HG02571 (cell line): ENCODE results near the gene ZCWPW2.
A peak's percentile ranks its signal among the peaks of the same experiment; 100 is the strongest.

ENCODE experiments used
- ATAC-seq: cut with Tn5 transposase; IDR thresholded peaks from one replicate; pipeline ENCODE4 v1.9.1; 2021; ENCODE audit warnings: mild to moderate bottlenecking, moderate library complexity; ENCODE audit not compliant: unreplicated experiment

ZCWPW2 gene, protein sequence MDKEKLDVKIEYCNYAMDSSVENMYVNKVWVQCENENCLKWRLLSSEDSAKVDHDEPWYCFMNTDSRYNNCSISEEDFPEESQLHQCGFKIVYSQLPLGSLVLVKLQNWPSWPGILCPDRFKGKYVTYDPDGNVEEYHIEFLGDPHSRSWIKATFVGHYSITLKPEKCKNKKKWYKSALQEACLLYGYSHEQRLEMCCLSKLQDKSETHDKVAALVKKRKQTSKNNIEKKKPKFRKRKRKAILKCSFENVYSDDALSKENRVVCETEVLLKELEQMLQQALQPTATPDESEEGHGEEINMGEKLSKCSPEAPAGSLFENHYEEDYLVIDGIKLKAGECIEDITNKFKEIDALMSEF

DNA sequence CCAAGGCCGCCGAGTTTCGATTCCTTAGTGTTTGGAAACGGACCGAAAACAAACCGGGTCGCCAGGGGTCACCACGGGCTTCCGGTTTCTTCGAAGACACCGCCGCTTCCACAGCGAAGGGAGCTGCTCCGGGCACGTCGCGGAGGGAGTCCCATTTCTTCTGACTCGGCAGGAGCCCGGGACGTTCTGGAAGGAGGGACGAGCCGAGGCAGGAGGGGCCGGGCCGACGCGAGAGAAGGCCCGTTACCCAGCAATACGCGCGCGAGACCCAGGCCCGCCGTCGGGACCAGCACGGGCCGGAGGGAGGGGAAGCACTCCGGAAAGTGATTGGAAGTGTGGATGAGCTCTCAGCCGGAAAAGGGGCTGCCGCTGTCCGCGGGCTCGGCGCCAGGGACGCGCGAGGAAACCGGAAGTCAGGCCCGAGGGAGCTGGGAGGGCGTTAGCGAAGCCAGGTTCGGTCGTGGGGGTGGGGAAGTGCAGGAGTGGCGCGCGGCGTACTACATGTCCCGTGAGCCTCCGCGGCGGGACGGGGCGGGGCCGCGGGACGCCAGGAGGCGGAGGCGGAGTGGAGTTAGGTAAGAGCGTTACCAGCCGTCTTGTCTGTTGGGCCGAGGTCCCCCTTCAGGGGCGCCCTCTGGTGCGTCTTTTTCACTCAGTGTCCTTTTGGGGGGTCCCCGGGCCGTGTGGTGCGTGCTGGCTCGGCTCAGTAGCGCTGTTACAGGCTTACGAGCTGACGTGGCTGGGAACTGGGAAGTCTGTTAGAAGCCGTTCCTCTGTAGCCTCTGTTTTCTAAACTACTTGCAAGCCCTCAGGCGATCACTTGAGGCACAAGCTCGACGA, at the start of gene ZCWPW2, which contains the start of gene AZI2:
Gene ZCWPW2 (plus strand): TSS at position 93 of the 840 bp plus-strand sequence. CDS start 64,348 bp downstream, outside the sequence.
Gene AZI2 (minus strand): TSS at position 196 of the 840 bp plus-strand sequence. CDS start 8,207 bp downstream, outside the sequence.
- ATAC-seq, result peak; percentile 92

DNA sequence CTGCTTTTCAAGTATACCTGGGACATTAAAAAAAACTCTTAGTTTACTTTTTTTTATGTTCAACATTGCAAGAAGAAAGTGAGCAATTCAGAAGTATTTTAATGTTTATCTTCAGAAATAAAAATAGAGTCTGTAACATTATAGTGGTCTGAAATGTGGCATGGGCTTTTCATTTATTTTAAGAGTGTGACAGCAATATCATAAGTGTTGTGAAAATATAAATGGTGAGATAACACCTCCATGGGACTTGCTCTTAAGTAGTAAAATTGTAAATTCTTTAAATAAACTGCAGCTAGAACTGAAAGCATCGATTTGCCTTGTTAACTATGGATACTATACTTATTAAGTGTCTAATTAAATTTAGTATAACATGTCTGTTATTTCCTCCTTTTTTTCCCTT, 48.8 kb upstream of the ZCWPW2 start:
- no peak for ATAC-seq

DNA sequence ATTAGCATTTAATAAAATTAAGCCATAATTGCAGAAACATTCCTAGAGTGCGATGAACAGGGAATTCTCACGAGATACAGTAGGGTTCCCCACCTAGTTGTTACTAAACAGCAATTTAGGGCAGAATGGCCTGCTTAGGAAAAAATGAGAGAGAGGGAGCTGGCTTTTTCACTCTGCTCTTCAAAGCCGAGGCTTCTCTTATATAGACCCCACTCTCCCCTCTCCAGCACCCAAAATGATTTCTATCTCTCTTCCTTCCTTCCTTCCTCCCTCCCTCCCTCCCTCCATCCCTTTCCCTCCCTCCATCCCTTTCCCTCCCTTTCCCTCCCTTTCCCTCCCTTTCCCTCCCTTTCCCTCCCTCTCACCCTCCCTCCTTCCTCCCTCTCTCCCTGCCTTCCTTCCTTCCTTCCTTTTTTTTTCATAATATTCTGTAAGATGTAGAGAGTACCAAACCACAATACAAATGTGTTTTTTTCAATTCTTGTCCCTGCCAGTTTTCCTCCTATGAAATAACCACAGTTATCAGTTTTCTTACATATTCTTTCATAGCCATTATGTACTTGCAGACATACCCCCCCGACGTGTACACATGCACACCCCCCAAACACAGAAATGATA, 48.1 kb upstream of the ZCWPW2 start:
- ATAC-seq, result no peak

DNA sequence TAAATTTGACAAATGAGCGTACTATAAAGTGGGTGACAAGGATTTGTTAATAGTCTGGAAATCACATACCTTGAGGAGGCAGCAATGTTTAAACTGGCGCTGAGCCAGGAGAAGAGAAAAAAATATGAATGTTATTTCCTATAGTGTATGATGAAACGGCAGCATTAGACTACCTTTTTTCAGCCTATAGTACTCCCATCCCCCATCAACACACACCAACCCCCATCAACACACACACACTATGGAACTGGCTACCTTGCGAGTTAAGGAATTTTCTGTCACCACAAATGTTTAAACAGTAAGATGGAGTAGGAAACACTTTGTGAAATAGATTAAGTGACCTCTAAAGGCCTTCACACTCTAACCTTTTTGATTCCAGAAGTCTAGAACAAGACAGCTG, 46.8 kb upstream of the ZCWPW2 start:
- ATAC-seq, result no peak

DNA sequence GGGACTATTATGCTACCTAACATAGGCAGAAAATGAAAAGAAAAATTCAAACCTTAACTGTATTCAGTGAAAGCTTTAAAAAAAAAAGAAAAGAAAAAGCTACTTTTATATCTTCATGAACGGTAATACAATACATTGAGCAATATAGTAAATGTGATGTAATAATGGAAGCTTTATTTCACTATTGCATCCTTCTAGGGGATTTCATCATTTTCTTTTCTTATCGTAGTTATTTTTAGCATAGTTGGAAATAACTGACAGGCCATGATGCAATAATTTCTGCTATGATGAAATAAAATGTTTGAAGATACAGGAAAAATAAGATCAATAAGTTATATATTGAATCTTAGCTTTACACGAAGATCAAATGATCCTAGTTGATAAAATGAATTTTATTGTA, 40.3 kb upstream of the ZCWPW2 start:
- no peak for ATAC-seq

DNA sequence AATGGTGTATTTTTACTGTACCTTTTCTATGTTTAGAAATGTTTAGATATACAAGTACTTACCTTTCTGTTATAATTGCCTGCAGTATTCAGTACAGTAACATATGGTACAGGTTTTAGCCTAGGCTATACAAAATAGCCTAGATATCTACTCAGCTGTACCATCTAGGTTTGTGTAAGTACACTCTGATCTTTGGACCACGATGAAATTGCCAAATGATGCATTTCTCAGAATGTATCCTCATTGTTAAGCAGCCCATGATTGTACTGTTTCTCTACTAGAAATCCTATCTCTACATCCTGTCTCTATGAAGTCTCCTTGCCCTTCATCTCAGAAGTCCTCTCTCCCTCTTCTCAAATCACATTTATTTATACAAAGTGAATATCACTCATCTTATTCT, 32.8 kb upstream of the ZCWPW2 start:
- no peak for ATAC-seq

DNA sequence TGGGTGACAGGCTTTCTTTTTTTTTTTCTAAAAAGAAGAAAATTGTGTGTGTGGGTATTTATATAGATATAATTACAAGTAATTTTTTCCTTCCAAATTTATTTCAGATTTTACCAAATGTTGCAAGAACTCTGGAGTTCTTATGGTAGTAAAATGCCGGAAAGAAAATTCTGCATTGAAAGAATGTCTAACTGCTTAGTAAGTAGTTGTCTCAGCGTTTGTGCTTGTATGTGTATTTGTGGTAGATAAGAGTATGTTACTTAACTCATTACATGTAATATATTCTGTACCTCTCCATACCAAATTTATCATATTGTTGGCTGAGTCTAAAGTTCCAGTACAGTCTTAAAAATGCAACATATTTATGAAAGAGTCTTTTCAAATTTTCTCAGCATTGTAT, 32.3 kb upstream of the ZCWPW2 start:
- no peak for ATAC-seq

DNA sequence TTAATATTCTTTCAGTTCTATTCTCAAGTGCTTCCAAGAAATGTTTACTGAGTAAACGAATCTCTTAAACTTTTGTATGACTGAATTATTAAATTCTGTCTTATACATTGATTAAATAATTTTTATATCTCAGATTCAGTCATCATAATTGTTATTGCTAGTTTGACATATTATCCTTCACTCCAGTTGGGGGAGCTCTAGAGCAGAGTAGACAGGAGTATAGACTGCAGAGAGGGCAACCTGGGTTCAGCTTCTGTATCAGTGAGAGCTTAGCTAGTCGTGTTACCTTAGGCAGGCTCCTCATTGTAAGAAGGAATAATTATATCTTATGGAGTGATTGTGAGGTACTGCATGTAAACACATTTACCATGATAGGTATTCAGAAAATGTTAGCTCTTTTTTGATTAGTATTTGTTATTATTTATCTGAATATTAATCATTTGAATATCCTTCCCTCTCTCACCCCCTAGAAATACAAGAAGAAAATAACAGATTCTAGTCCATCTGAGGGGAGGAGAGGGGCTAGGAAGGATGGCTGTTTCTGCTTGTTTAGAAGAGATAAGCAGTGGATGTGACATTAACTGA, 31.0 kb upstream of the ZCWPW2 start:
- ATAC-seq, result peak; percentile 89

DNA sequence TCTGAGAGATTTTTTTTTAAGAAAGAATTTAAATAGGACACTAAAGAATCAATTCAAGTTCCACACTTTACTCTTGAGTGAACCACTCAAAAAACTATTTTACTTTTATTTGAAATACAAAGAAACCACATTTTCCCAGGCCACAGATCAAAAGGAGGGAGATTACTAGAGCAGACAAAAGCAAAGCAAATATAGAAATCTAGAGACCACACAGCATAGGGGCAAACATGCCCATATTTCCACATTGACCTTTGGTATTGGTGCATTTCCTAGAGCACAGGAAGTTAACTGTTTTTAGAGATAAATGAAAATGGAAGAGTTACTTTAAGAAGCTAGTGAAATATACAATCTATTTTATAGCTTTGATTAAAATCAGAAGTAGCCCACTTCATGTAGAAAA, 27.5 kb upstream of the ZCWPW2 start:
- ATAC-seq, result no peak

DNA sequence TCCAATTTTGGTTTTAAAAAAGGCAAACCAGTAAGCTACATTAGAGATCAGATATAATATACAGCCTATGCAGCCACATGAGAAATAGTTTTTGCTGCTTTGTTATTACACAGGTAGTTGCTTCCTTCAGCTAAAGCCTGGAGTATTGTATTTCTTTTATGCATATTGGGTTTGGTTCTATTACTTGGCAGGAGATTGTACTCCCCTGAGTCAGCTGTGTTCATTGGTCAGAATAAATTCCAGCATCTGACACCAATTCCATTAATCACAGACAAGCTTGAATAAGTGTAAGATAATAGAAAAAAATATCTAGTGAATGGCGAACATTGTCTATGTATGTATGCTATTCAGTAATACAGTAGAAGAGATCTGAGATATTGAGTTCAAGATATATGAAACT, 26.1 kb upstream of the ZCWPW2 start:
- no peak for ATAC-seq

DNA sequence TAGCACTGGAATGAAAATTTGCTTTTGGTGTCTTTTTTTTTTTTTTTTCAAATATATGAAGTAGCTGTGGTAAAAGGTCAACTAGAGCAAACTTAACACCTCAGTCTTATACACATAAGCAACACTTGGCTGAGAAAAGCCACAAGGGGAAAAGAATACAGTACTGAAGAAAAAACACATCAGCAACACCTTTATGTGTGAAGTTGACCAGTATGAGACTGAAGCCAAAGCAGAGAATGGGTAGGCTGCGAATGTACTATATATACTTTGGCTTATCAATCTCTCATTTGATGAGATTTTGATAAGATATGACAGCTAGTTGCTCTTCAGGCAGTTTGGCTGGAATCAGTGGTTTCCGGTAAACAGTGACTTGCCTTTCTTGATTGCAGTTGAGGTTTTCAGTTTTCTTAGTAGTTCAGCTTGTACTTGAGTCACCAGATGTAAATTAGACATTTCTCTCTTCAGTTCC, 22.0 kb upstream of the ZCWPW2 start:
- peak; percentile 80 for ATAC-seq

DNA sequence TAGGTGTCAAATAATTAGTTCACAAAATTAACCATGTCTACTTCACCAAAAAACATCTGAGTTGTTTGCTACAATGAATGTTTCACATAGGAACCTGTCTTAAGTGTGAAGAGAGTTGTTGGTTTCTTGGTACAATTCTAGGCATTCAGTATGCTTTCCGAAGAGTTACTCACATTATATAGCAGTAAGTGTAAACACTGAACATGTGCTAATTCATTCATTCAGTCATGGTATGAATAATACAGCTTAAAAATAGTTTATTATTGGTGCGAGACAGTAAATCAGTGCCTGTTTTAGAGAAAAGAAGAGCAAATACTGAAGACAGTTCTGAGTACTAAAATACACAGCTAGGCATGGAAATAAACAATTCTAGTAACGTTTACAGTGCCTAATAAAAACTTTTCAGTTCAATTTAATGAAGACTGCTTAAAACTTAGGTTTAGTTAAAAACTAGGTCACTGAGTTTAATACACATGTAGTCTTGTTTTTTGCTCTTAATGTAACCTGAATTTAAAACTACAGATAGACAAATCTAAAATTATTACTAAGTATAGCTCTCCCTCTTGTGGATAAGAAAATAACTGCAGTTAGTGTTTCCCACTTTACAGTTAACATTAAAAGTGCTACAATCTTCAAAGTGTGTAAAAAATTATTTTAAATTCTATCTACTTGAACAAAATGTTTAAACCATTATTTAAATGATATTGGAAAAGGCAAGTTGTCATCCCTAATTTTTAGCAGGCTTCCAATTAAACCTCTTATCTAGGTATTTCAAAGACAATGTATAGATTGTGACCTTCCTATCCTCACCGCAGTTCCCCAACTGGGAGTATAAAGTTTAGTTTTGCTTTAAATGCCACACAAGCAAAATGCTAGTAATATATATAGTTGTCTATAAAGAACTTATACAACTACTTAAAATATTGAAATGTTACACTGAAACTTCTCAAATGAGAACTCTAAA, 20.1 kb upstream of the ZCWPW2 start:
- ATAC-seq, result no peak

DNA sequence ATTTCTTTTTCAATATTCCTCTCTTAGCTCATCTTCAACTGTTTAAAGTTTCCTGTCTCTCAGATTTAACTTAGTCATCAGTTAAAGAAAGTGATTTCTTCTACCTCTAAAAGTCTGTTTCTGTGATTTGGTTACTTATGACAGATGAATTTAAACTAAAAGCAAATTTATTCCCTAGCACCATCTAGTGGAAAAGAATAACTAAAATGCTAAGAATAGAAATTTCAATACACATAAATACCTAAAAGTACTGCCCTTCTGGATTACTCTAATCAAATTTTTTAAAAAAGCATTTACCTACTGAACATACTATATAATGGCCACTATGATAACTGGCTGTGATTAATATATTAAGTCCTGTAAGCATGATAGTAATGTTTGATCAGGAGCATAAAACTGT, 14.0 kb upstream of the ZCWPW2 start:
- ATAC-seq, result no peak

DNA sequence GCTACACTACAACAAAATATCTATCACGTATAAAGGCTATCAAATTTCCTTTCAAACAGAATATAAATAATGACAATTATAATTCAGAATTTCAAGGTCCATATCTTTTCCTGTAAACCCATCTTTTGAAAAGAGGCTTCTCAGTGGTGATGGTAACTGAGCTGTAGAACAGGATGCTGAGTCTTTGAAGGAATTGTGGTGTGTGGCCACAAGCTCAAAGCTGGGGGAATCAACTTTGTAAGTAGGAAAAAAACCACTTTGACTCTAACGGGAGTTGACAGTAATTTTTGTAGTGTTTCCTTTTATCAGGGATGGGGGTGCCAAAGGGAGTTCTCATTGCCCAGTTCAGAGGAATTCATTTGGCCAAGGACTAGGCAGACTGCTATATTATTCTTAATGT, 13.3 kb upstream of the ZCWPW2 start:
- no peak for ATAC-seq

DNA sequence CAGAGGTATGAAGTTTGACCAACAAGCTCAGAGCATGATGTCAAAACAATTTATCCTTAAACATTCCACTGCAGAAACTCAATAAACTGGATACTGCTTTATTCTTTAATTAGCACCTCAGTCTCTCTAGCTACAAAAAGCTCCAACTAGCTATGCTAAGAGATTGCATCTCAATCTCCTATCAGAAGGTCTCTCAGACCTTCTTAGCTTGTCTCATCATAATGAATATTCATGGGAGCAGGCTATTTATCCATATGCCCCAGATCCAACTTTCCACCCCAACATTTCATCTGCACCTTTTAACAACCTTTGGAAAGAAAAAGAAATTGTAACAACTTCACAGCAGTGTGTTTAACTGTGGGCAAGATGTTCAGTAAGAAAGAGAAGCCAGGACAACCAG, 11.3 kb upstream of the ZCWPW2 start:
- ATAC-seq, result no peak

DNA sequence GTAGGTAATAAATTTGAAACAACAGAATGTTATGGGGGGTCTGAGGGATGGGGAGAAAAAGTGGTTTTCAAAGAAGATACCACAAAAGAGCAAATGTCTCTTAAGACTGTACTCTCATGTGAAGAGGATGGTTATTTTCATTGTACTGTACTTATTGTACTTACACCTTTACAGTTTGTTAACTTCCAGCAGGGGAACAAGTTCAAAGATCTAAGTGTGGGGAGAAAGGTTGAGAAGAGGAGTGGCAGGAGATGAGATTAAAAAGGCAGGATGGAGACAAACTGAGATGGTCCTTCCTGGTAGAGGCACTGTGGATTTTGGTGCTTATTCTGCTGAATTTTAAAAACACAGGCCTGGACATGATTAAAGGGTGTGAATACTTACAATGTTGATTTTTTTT, 5.4 kb upstream of the ZCWPW2 start:
- no peak for ATAC-seq

DNA sequence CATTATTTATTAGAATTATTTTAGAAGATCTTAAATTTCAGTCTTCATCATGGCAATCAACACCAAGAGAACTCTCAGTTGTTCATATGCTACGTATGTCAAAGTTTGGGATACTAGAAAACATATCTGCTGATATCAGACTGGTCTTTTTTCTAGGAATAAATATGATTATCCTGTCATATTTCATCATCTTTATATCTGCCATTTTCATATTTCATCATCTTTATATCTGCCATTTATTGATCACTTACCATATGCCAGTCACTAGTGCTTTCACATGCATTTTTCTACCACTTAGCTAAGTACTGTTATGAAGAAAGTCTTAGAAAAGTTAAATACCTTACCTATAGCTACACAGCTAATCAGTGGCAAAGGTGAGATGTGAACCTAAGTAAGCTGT, 2.8 kb upstream of the ZCWPW2 start:
- ATAC-seq, result no peak

DNA sequence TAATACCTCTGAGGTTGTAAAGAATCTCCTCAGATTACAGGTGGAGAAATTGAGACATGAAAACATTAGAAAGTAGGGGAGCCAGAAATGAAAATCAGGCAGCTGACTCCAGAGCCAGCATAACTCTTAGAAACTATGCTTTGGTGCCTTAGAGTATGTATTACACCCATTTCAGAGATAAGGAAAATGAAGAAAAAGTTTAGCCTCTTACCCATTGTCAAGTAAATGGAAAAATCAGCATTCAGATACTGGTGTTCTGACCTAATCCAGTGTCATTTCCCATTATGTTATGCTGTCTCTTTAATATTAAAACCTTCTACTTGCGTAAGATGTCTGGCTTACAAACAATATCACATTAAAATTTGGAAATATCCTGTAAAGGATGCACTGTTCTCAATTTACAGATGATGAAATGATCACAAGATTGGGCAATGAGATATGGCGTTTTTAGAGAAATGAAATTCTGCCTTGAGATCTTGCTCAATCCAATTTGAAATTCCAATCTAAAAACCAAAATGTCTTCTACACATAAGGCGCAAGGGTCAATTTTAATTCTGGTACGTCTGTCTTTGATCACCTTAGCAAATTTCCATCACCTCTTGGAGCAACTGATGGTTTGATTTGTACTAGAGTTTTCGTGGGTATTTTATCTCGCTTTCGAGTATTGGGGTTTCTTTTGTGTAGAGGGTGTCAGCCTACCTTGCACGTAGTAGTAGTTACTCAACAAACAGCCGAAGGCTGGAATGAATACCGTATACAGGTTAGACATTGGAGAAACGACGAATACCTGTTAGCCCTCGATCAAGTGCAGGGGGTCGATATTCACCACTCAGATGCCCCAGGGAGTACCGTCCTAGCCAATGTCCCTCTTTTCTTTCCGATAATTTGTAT, 902 bp upstream of the ZCWPW2 start:
- no peak for ATAC-seq

DNA sequence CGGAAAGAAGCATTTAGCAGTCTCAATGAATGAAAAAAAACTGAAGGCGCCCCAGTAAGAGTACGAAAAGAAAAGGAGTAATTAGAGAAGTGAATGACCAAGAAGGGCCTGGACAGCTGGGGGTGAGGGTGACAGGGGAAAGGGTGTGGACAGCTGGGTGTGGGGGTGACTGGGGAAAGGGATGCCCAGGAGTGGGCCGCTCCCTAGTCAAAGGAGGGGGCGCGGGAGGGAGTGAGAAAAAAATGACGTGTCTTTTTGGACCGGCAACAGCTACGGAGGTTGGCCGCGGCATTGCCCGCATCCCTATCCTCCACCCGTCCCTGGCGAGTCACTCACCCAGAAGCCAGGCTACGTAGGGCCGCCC, 274 bp upstream of the ZCWPW2 start:
- no peak for ATAC-seq
